SK-N-SH treated with all-trans-retinoic acid at 6 μM for 48 hours (cell line): ENCODE data around the gene CRTC3.

Experiments
- ATAC-seq: fragments of 200-7000 bp; cut with Tn5 transposase; 3 replicates; pipeline ENCODE4 v1.9.1; 2020; ENCODE audit warnings: mild to moderate bottlenecking, moderate library complexity
- BACH2 ChIP-seq: fragments of 250-450 bp; sonication (Bioruptor Pico); IDR thresholded peaks from 2 replicates; pipeline ENCODE4 v1.9.0; 2021; ENCODE audit warnings: mild to moderate bottlenecking, borderline replicate concordance
- CREB5 ChIP-seq: fragments of 250-450 bp; sonication (Bioruptor Pico); IDR thresholded peaks from 2 replicates; pipeline ENCODE4 v1.5.1; 2020; ENCODE audit warnings: low read depth, mild to moderate bottlenecking, moderate library complexity
- CSDC2 ChIP-seq: fragments of 250-450 bp; sonication (Bioruptor Pico); IDR thresholded peaks from 2 replicates; pipeline ENCODE4 v1.5.0; 2020; ENCODE audit warnings: mild to moderate bottlenecking, moderate library complexity
- CSRNP3 ChIP-seq: fragments of 250-450 bp; sonication (Bioruptor Pico); IDR thresholded peaks from 2 replicates; pipeline ENCODE4 v1.5.1; 2021; ENCODE audit warnings: mild to moderate bottlenecking, moderate library complexity
- ESRRG ChIP-seq: fragments of 250-450 bp; sonication (Bioruptor Pico); IDR thresholded peaks from 2 replicates; pipeline ENCODE4 v1.6.1; 2021; ENCODE audit warnings: mild to moderate bottlenecking
- GLIS3 ChIP-seq: fragments of 250-450 bp; sonication (Bioruptor Pico); IDR thresholded peaks from 2 replicates; pipeline ENCODE4 v1.5.0; 2020; ENCODE audit warnings: mild to moderate bottlenecking, moderate library complexity
- ISL1 ChIP-seq: fragments of 250-450 bp; sonication (Bioruptor Pico); IDR thresholded peaks from 2 replicates; pipeline ENCODE4 v2.1.2; 2022; ENCODE audit warnings: mild to moderate bottlenecking, moderate library complexity
- PATZ1 ChIP-seq: fragments of 250-450 bp; sonication (Bioruptor Pico); IDR thresholded peaks from 2 replicates; pipeline ENCODE4 v1.8.0; 2020; ENCODE audit warnings: mild to moderate bottlenecking, moderate library complexity, borderline replicate concordance
- POU6F1 ChIP-seq: fragments of 250-450 bp; sonication (Bioruptor Pico); IDR thresholded peaks from 2 replicates; pipeline ENCODE4 v1.8.0; 2021; ENCODE audit warnings: low read depth, mild to moderate bottlenecking, moderate library complexity, borderline replicate concordance
- PPARA ChIP-seq: fragments of 250-450 bp; sonication (Bioruptor Pico); IDR thresholded peaks from 2 replicates; pipeline ENCODE4 v1.5.0; 2020; ENCODE audit warnings: mild to moderate bottlenecking, borderline replicate concordance
- RARB ChIP-seq: fragments of 250-450 bp; sonication (Bioruptor Pico); IDR thresholded peaks from 2 replicates; pipeline ENCODE4 v1.8.0; 2021; ENCODE audit warnings: mild to moderate bottlenecking, moderate library complexity
- TCF4 ChIP-seq: fragments of 250-450 bp; sonication (Bioruptor Pico); IDR thresholded peaks from 2 replicates; pipeline ENCODE4 v1.8.0; 2021; ENCODE audit warnings: mild to moderate bottlenecking, moderate library complexity, borderline replicate concordance
- TSHZ2 ChIP-seq: fragments of 250-450 bp; sonication (Bioruptor Pico); IDR thresholded peaks from 2 replicates; pipeline ENCODE4 v1.5.0; 2020; ENCODE audit warnings: mild to moderate bottlenecking, moderate library complexity
- ZC3H10 ChIP-seq: fragments of 250-450 bp; sonication (Bioruptor Pico); IDR thresholded peaks from 2 replicates; pipeline ENCODE4 v1.5.1; 2021; ENCODE audit warnings: mild to moderate bottlenecking, moderate library complexity
- ZFP3 ChIP-seq: fragments of 250-450 bp; sonication (Bioruptor Pico); IDR thresholded peaks from 2 replicates; pipeline ENCODE4 v1.5.0; 2020; ENCODE audit warnings: mild to moderate bottlenecking, moderate library complexity
- ZFP30 ChIP-seq: fragments of 450-650 bp; formaldehyde crosslinking; IDR thresholded peaks from 2 replicates; pipeline ENCODE4 v1.5.0; 2022; ENCODE audit warnings: mild to moderate bottlenecking, moderate library complexity
- ZNF70 ChIP-seq: fragments of 450-650 bp; formaldehyde crosslinking; IDR thresholded peaks from 2 replicates; pipeline ENCODE4 v1.5.0; 2020; ENCODE audit warnings: mild to moderate bottlenecking, moderate library complexity
- ZNF8 ChIP-seq: fragments of 450-650 bp; formaldehyde crosslinking; IDR thresholded peaks from 2 replicates; pipeline ENCODE4 v1.5.0; 2020; ENCODE audit warnings: mild to moderate bottlenecking, moderate library complexity

The CRTC3 gene

GRCh38 chr15:90624278-90624981 is 94.7 kb downstream of the CRTC3 start (continued):
- TF ChIP-seq POU6F1 (CRISPR knock-in tag) (no peak), ZNF70 (CRISPR knock-in tag) (no peak), CSDC2 (CRISPR knock-in tag) (no peak), PATZ1 (no peak), PPARA (CRISPR knock-in tag) (no peak), ZNF8 (CRISPR knock-in tag) (no peak)

GRCh38 chr15:90625037-90625436 is 95.3 kb downstream of the CRTC3 start:
- TF ChIP-seq ESRRG (CRISPR knock-in tag) (no peak), BACH2 (CRISPR knock-in tag) (no peak), TSHZ2 (CRISPR knock-in tag) (no peak), GLIS3 (CRISPR knock-in tag) (no peak), TCF4 (CRISPR knock-in tag) (no peak), ZC3H10 (no peak), PPARA (CRISPR knock-in tag) (no peak), ZFP3 (CRISPR knock-in tag) (no peak), ZFP30 (no peak), ZNF70 (CRISPR knock-in tag) (no peak), RARB (no peak), CREB5 (no peak), CSRNP3 (CRISPR knock-in tag) (no peak)
- no peak for ATAC-seq

- no peak for TF ChIP-seq CSDC2 (CRISPR knock-in tag)
- no peak for TF ChIP-seq PATZ1
- no peak for TF ChIP-seq PPARA (CRISPR knock-in tag)
- no peak for TF ChIP-seq ZFP30
- no peak for TF ChIP-seq TCF4 (CRISPR knock-in tag)
- TF ChIP-seq BACH2 (CRISPR knock-in tag), result no peak
- no peak for TF ChIP-seq POU6F1 (CRISPR knock-in tag)
- TF ChIP-seq RARB, result no peak
- TF ChIP-seq ISL1 (CRISPR knock-in tag), result no peak
- no peak for ATAC-seq
Measured at GRCh38 chr15:90629217-90629616, 99.5 kb downstream of the CRTC3 start.
